Measurements from ENCODE around the gene PRR13. TPM values are rescaled to one million over a fixed set of nuclear protein-coding genes. Genes with fewer than 3 reads are reported as not detected.
"Not testable (repeated sequence)": the region's sequence is repeated elsewhere in the genome, so short reads cannot be mapped to it uniquely, and the experiment has no call there.

The PRR13 gene
- total and polyA plus RNA-seq, 3 donors from 2014 or later: 43.4 to 120 (median 48.5) TPM

GRCh38 chr12:53478865-53479264 lies 37.3 kb downstream of the PRR13 start:
- Histone ChIP-seq H3K4me1 (peaks cover 40% of the 10 kb centered on the region), H3K9me3 (no peaks in the 10 kb centered on the region), H3K4me3 (no peak overlapping the region), H3K36me3 (ENCODE audit: low read depth, missing control alignments) (no peaks in the 10 kb centered on the region), H3K27ac (peak overlapping the region in 1 of 2 donors; percentile 11), H3K27me3 (no peaks in the 10 kb centered on the region)
- TF ChIP-seq CTCF (IDR thresholded peaks at IDR 0.05) (no peak), POLR2A (IDR thresholded peaks at IDR 0.05) (no peak)
- no peak for DNase-seq
- intact Hi-C loops (cut with DNase I; ENCODE audit: low total_unique reads): no loop called here
- 40 to 62% methylated on average over 1 of the region's 1 CpG for WGBS, 2 donors

DNA sequence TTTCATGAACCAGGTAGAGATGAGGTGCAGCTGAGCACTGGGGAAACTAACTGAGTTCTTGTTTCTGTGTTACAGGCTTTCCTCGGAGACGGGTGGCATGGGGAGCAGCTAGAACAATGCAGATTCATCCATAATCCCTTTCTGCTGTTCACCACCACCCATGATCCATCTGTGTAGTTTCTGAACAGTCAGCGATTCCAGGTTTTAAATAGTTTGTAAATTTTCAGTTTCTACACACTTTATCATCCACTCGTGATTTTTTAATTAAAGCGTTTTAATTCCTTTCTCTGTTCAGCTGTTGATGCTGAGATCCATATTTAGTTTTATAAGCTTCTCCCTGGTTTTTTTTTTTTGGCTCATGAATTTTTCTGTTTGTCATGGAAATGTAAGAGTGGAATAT lies 37.8 kb downstream of the PRR13 start:
- no peak for TF ChIP-seq CTCF (IDR thresholded peaks at IDR 0.05)
- TF ChIP-seq POLR2A (IDR thresholded peaks at IDR 0.05): no peak
- 61 to 75% methylated on average over 5 of the region's 5 CpGs for WGBS, 2 donors
- DNase-seq: no peak
- no peaks in the 10 kb centered on the region for H3K9me3 ChIP-seq
- no peak overlapping the region for H3K4me3 ChIP-seq
- peak overlapping the region in 1 of 2 donors; percentile 11 for H3K27ac ChIP-seq
- no peaks in the 10 kb centered on the region for H3K36me3 ChIP-seq (ENCODE audit: low read depth, missing control alignments)
- peaks cover 38% of the 10 kb centered on the region for H3K4me1 ChIP-seq
- H3K27me3 ChIP-seq: no peaks in the 10 kb centered on the region
- intact Hi-C loops (cut with DNase I; ENCODE audit: low total_unique reads): no loop called here

DNA sequence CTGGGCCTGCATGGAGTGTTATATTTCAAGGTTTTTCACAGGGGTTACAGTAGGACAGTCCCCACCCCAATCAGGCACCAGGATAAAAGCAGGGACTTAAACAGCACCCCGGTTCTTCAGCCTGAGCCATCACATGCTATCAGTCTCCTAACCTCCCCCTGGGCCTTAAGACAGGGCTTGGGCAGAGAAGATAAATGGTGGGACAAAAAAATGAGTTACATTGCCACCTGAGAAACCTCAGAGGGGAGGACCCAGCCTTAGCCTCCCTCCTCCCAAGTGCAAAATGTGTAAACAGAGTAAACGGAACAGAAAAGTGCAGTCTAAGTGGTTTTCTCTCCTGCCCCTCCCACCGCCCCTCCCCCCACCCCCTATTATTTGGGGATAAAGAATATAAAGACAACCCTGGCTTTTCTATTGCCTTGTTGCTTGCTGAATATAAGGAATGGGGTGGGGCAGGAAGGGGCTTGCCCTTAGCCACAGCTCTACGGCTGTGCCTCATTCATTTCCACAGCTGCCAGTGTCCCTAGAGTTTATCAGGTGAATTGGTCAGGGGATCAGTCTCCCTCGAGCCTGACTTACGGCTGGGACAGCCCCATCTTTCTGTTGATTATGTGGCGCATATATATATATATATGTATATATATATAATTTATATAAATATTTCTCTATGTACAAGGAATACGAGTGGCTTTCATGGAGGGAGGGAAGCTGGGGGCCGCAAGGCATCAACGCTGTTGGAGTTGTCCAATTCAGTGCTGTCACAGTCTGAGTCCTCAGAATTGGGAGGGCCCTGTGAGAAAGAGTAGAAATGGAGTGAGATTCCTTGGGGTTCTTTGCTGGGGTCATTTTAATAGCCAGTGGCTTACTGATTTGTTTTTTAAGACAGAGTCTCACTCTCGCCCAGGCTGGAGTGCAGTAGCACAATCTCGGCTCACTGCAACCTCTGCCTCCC lies 39.2 kb downstream of the PRR13 start:
- no peak for TF ChIP-seq CTCF (IDR thresholded peaks at IDR 0.05)
- TF ChIP-seq POLR2A (IDR thresholded peaks at IDR 0.05): no peak
- H3K4me3 ChIP-seq: no peak overlapping the region
- intact Hi-C loops (cut with DNase I; ENCODE audit: low total_unique reads): no loop called here
- DNase-seq: no peak
- peaks cover 24% of the 10 kb centered on the region for H3K4me1 ChIP-seq
- no peaks in the 10 kb centered on the region for H3K27me3 ChIP-seq
- no peaks in the 10 kb centered on the region for H3K9me3 ChIP-seq
- H3K27ac ChIP-seq: peak overlapping the region; percentile 14 to 50
- H3K36me3 ChIP-seq (ENCODE audit: low read depth, missing control alignments): no peaks in the 10 kb centered on the region
- WGBS, 2 donors: 62 to 66% methylated on average over 12 of the region's 12 CpGs

GRCh38 chr12:53481458-53481857 lies 39.9 kb downstream of the PRR13 start:
- H3K4me3 ChIP-seq; DNase-seq; H3K27me3 ChIP-seq; intact Hi-C loops (cut with DNase I; ENCODE audit: low total_unique reads); H3K36me3 ChIP-seq (ENCODE audit: low read depth, missing control alignments); H3K9me3 ChIP-seq; H3K27ac ChIP-seq: not testable (repeated sequence)
- WGBS, 2 donors: 45 to 54% methylated on average over 6 of the region's 6 CpGs
- H3K4me1 ChIP-seq: peaks cover 17% of the 10 kb centered on the region

DNA sequence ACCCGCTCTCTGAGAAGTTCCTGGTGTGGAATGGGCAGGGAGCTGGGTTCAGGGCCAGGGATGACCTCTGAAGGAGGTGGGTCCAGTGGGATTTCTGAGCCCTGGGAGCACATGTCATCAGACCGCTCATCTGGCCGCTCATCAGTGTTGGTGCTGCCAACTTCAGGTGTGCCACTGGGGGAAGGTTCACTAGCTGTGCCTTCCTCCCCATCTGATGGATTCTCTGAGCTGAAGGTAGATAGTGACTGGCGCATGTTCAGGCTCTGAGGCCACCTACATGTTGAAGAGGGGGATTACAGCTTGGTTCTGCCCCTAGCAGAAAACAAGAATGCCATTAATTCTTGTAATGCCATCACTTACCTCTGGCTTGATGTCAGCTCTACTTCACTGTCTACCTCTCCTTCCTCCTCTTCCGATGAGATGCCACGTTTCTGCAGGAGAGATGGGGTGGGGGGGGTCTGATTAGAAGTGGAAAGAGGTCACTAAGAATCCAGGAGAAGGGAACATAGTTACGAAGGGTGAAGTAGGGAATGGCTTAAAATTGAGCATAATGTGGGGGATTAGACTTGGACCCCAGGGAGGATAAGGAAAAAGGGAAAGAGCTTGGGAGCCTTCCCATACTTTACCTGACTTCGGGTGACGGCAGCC lies 40.5 kb downstream of the PRR13 start:
- Histone ChIP-seq H3K27me3 (no peaks in the 10 kb centered on the region), H3K36me3 (ENCODE audit: low read depth, missing control alignments) (no peaks in the 10 kb centered on the region), H3K4me3 (no peak overlapping the region), H3K9me3 (no peaks in the 10 kb centered on the region), H3K27ac (no peak overlapping the region), H3K4me1 (peaks cover 14% of the 10 kb centered on the region)
- intact Hi-C loops (cut with DNase I; ENCODE audit: low total_unique reads): no loop called here
- DNase-seq: no peak
- TF ChIP-seq CTCF (IDR thresholded peaks at IDR 0.05) (no peak), POLR2A (IDR thresholded peaks at IDR 0.05) (no peak)
- WGBS, 2 donors: 68 to 78% methylated on average over 7 to 9 of the region's 9 CpGs

Data from testis (tissue), 3 donors.